Liver (tissue), 9 donors: ENCODE measurements around the gene ADAMTS20. TPM values are rescaled to one million over a fixed set of nuclear protein-coding genes. Genes with fewer than 3 reads are reported as not detected.

Experiments used
- DNase-seq: peaks from one replicate; pipeline ENCODE4 v3.0.0-alpha.2; 2017; ENCODE audit warnings: low spot score
- H3K27ac ChIP-seq, 2 donors: one replicate each; pipeline ENCODE4 v1.7.0; 2013; ENCODE audit warnings: inconsistent platforms in 2 of 2, low read length in 2 of 2, control low read depth in 1 of 2, low read depth in 1 of 2, mild to moderate bottlenecking in 1 of 2
- H3K27me3 ChIP-seq, 4 donors: one replicate each; pipeline versions ENCODE4 v1.6.1 to v1.7.0; 2013; ENCODE audit warnings: low read length in 3 of 4, inconsistent platforms in 1 of 4, mild to moderate bottlenecking in 1 of 4, moderate library complexity in 1 of 4; ENCODE audit not compliant: control insufficient read depth in 4 of 4, insufficient read depth in 4 of 4
- H3K36me3 ChIP-seq, 4 donors: one replicate each; pipeline versions ENCODE4 v1.6.1 to v1.7.0; 2013; ENCODE audit warnings: low read length in 3 of 4, mild to moderate bottlenecking in 3 of 4, low read depth in 1 of 4, moderate library complexity in 1 of 4; ENCODE audit not compliant: control insufficient read depth in 4 of 4, insufficient read depth in 3 of 4
- H3K4me1 ChIP-seq, 4 donors: one replicate each; pipeline versions ENCODE4 v1.6.1 to v1.7.0; 2013; ENCODE audit warnings: low read length in 3 of 4, mild to moderate bottlenecking in 3 of 4, moderate library complexity in 1 of 4; ENCODE audit not compliant: control insufficient read depth in 4 of 4, insufficient read depth in 4 of 4
- H3K4me3 ChIP-seq, 3 donors: one replicate each; pipeline versions ENCODE4 v1.6.1 to v1.7.0; 2013; ENCODE audit warnings: low read length in 3 of 3, control low read depth in 1 of 3, low read depth in 1 of 3, mild to moderate bottlenecking in 1 of 3
- H3K9ac ChIP-seq, 2 donors: one replicate each; pipeline ENCODE4 v1.7.0; 2013; ENCODE audit warnings: low read length in 2 of 2, mild to moderate bottlenecking in 2 of 2, moderate library complexity in 2 of 2, control low read depth in 1 of 2, low read depth in 1 of 2
- H3K9me3 ChIP-seq, 4 donors: one replicate each; pipeline versions ENCODE4 v1.6.1 to v1.7.0; 2013; ENCODE audit warnings: low read length in 3 of 4; ENCODE audit not compliant: control insufficient read depth in 4 of 4
- ATF3 ChIP-seq: IDR thresholded peaks from 2 replicates; pipeline ENCODE4 v1.6.1; 2016; ENCODE audit warnings: antibody characterized with exemption
- EGR1 ChIP-seq, 2 donors: IDR thresholded peaks; 2 replicates each; pipeline ENCODE4 v1.6.1; 2016 to 2018; ENCODE audit warnings: antibody characterized with exemption in 2 of 2, low read depth in 2 of 2
- FOXA1 ChIP-seq: IDR thresholded peaks from 2 replicates; pipeline ENCODE4 v1.6.1; 2016; ENCODE audit warnings: antibody characterized with exemption
- FOXA2 ChIP-seq: IDR thresholded peaks from 2 replicates; pipeline ENCODE4 v1.6.1; 2016; ENCODE audit warnings: antibody characterized with exemption
- GABPA ChIP-seq, 2 donors: IDR thresholded peaks in 1 of 2; conservative IDR thresholded peaks in 1 of 2; 2 replicates each; pipeline ENCODE4 v1.6.1; 2016; ENCODE audit warnings: antibody characterized with exemption in 2 of 2, mild to moderate bottlenecking in 1 of 2, moderate library complexity in 1 of 2
- HNF4A ChIP-seq, 2 donors: conservative IDR thresholded peaks; 2 replicates each; pipeline ENCODE4 v1.6.1; 2016; ENCODE audit warnings: antibody characterized with exemption in 2 of 2, mild to moderate bottlenecking in 2 of 2
- HNF4G ChIP-seq: IDR thresholded peaks from 2 replicates; pipeline ENCODE4 v1.6.1; 2016; ENCODE audit warnings: antibody characterized with exemption
- JUND ChIP-seq, 2 donors: IDR thresholded peaks; 2 replicates each; pipeline ENCODE4 v1.6.1; 2016; ENCODE audit warnings: antibody characterized with exemption in 2 of 2
- NR2F2 ChIP-seq: IDR thresholded peaks from 2 replicates; pipeline ENCODE4 v1.6.1; 2016; ENCODE audit warnings: antibody characterized with exemption
- RAD21 ChIP-seq, 2 donors: IDR thresholded peaks; 2 replicates each; pipeline ENCODE4 v1.6.1; 2016; ENCODE audit warnings: antibody characterized with exemption in 2 of 2, mild to moderate bottlenecking in 2 of 2
- REST ChIP-seq: IDR thresholded peaks from 2 replicates; pipeline ENCODE4 v1.6.1; 2016; ENCODE audit warnings: antibody characterized with exemption, mild to moderate bottlenecking
- RXRA ChIP-seq, 2 donors: IDR thresholded peaks; 2 replicates each; pipeline ENCODE4 v1.6.1; 2017 to 2018; ENCODE audit warnings: antibody characterized with exemption in 2 of 2, mild to moderate bottlenecking in 1 of 2
- SP1 ChIP-seq: IDR thresholded peaks from 2 replicates; pipeline ENCODE4 v1.6.1; 2018; ENCODE audit warnings: antibody characterized with exemption, mild to moderate bottlenecking
- TAF1 ChIP-seq: conservative IDR thresholded peaks from 2 replicates; pipeline ENCODE4 v1.6.1; 2016; ENCODE audit warnings: antibody characterized with exemption, mild to moderate bottlenecking
- YY1 ChIP-seq: IDR thresholded peaks from 2 replicates; pipeline ENCODE4 v1.6.1; 2016; ENCODE audit warnings: antibody characterized with exemption, mild to moderate bottlenecking
- ZBTB33 ChIP-seq: IDR thresholded peaks from 2 replicates; pipeline ENCODE4 v1.6.1; 2016; ENCODE audit warnings: antibody characterized with exemption
- WGBS: extraction: QIAGEN DNeasy Blood & Tissue Kit; methylation state at CpG from one replicate; pipeline ENCODE4 v1.1.7; 2013; 5-methylcytosine and 5-hydroxymethylcytosine counted together
- polyA plus RNA-seq, 2 donors: library from polyadenylated mRNA; stranded (reverse) in 1 of 2; unstranded in 1 of 2; fragments of 200-250 nt in 1 of 2; fragments of >200 nt in 1 of 2; fragmentation: Nextera tagmentation in 1 of 2; extraction: Ambion mirVana in 1 of 2; gene quantifications; one replicate each; pipeline versions ENCODE4 v1.2.1 to v1.2.3, GENCODE V29; 2013 to 2015
- total RNA-seq, 2 donors: library from RNA; depleted of rRNA; stranded (reverse); fragments of >200 nt; gene quantifications; one replicate each; pipeline ENCODE4 v1.2.3, GENCODE V29; 2014
- TF ChIP-seq, protein P1 (sequence below): fragments of 150-350 bp; IDR thresholded peaks from 2 replicates; pipeline ENCODE4 v1.5.1; 2017; ENCODE audit warnings: improper control_type of control experiment, low read depth, low read length; ENCODE audit not compliant: missing input control
- TF ChIP-seq, protein P2 (sequence below): IDR thresholded peaks from 2 replicates; pipeline ENCODE4 v1.6.1; 2016; ENCODE audit warnings: antibody characterized with exemption
- donor health status: healthy.
- donor health status: healthy.
- donor health status: healthy.
- donor health status: healthy.
- donor health status: healthy.

Gene ADAMTS20
- total RNA-seq, result under 1 TPM in 1 of 2 donors, not detected in 1; 0.05 TPM
- not detected for polyA plus RNA-seq

- WGBS, result 4% methylated on average over 51 of the region's 51 CpGs
- H3K4me3 ChIP-seq, result no peak within 1 kb of the TSS
These were observed at the start of gene ADAMTS20 for GRCh38 chr12:43551971-43552559. Gene ADAMTS20 (minus strand): TSS chr12:43552203. CDS start chr12:43551921, 282 bp downstream.

More at GRCh38 chr12:43551971-43552559, at the start of gene ADAMTS20:
- H3K9ac ChIP-seq, result no peak within 1 kb of the TSS
- no peak for TF ChIP-seq ATF3
- TF ChIP-seq RAD21 (IDR thresholded peaks at IDR 0.05), result no peak
- TF ChIP-seq, protein P1, sequence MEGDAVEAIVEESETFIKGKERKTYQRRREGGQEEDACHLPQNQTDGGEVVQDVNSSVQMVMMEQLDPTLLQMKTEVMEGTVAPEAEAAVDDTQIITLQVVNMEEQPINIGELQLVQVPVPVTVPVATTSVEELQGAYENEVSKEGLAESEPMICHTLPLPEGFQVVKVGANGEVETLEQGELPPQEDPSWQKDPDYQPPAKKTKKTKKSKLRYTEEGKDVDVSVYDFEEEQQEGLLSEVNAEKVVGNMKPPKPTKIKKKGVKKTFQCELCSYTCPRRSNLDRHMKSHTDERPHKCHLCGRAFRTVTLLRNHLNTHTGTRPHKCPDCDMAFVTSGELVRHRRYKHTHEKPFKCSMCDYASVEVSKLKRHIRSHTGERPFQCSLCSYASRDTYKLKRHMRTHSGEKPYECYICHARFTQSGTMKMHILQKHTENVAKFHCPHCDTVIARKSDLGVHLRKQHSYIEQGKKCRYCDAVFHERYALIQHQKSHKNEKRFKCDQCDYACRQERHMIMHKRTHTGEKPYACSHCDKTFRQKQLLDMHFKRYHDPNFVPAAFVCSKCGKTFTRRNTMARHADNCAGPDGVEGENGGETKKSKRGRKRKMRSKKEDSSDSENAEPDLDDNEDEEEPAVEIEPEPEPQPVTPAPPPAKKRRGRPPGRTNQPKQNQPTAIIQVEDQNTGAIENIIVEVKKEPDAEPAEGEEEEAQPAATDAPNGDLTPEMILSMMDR, result no peak
- no peak for TF ChIP-seq ZBTB33
- no peak for TF ChIP-seq REST
- TF ChIP-seq FOXA1, result no peak
- TF ChIP-seq YY1, result no peak
- no peak for TF ChIP-seq JUND (IDR thresholded peaks at IDR 0.05)
- TF ChIP-seq HNF4A (conservative IDR thresholded peaks at IDR 0.05), result no peak
- TF ChIP-seq HNF4G, result no peak
- no peak for TF ChIP-seq NR2F2
- no peak for TF ChIP-seq EGR1 (IDR thresholded peaks at IDR 0.05; ENCODE audit: low read depth in 2 of 2)
- TF ChIP-seq, protein P2, sequence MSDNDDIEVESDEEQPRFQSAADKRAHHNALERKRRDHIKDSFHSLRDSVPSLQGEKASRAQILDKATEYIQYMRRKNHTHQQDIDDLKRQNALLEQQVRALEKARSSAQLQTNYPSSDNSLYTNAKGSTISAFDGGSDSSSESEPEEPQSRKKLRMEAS, result no peak
- TF ChIP-seq FOXA2, result no peak
- TF ChIP-seq TAF1, result no peak
- TF ChIP-seq RXRA (IDR thresholded peaks at IDR 0.05), result no peak
- no peak for TF ChIP-seq SP1
- no peak for TF ChIP-seq GABPA (IDR thresholded peaks at IDR 0.05 in 1 of 2, conservative IDR thresholded peaks at IDR 0.05 in 1 of 2)
- peaks cover 0 to 6% (median under 1%) of the 10 kb centered on the region in 4 donors for H3K4me1 ChIP-seq
- peaks cover 0 to 4% (median 0%) of the 10 kb centered on the region in 4 donors for H3K27me3 ChIP-seq
- H3K36me3 ChIP-seq, result no peaks in the 10 kb centered on the region
- peaks cover 3 to 5% (median 4%) of the 10 kb centered on the region in 4 donors for H3K9me3 ChIP-seq
- no peak within 1 kb of the TSS for H3K27ac ChIP-seq
- DNase-seq, result no peak
